Psoas muscle (tissue), 8 donors: ENCODE results near the gene FBXW4. TPM values are rescaled to one million over a fixed set of nuclear protein-coding genes. Genes with fewer than 3 reads are reported as not detected.

Source experiments
- ATAC-seq, 4 donors: fragments of 200-7000 bp; cut with Tn5 transposase; one replicate each; pipeline ENCODE4 v1.9.1; 2020; ENCODE audit warnings: moderate library complexity in 3 of 4, mild to moderate bottlenecking in 2 of 4
- DNase-seq, 2 donors: peaks; one replicate each; pipeline ENCODE4 v3.0.0-alpha.2; 2020
- H3K27ac ChIP-seq: fragments of 200-600 bp; one replicate; pipeline ENCODE4 v1.8.0; 2022
- H3K27me3 ChIP-seq, 3 donors: fragments of 200-600 bp in 1 of 3; one replicate each; pipeline versions ENCODE4 v1.6.1 to v1.8.0; 2013 to 2022; ENCODE audit warnings: low read length in 2 of 3, mild to moderate bottlenecking in 2 of 3, moderate library complexity in 1 of 3; ENCODE audit not compliant: insufficient read depth in 3 of 3
- H3K36me3 ChIP-seq, 2 donors: fragments of 200-600 bp in 1 of 2; one replicate each; pipeline versions ENCODE4 v1.6.1 to v1.8.0; 2013 to 2022; ENCODE audit warnings: low read depth in 1 of 2, mild to moderate bottlenecking in 1 of 2, moderate library complexity in 1 of 2; ENCODE audit not compliant: insufficient read depth in 1 of 2
- H3K4me1 ChIP-seq: fragments of 200-600 bp; one replicate; pipeline ENCODE4 v1.8.0; 2022
- H3K4me3 ChIP-seq: fragments of 200-600 bp; one replicate; pipeline ENCODE4 v1.8.0; 2022; ENCODE audit warnings: mild to moderate bottlenecking
- H3K9me3 ChIP-seq: fragments of 200-600 bp; one replicate; pipeline ENCODE4 v1.8.0; 2022
- WGBS, 3 donors: extraction: QIAGEN DNeasy Blood & Tissue Kit; methylation state at CpG; one replicate each; pipeline versions ENCODE4 v1.1.6 to v1.1.7; 2013; 5-methylcytosine and 5-hydroxymethylcytosine counted together
- intact Hi-C, 2 donors: fragments of 100-400 bp; cut with DNase I; formaldehyde crosslinking; loops; one replicate each; pipeline versions ENCODE4 v1.11.0 to v1.14.2; 2022
- polyA plus RNA-seq, 3 donors: library from polyadenylated mRNA; stranded (reverse); fragments of 200-250 nt; gene quantifications; one replicate each; pipeline ENCODE4 v1.2.3, GENCODE V29; 2013
- total RNA-seq, 4 donors: library from RNA; stranded (reverse); fragmentation: NEBNext Ultra II Directional in 2 of 4; extraction: Animal tissue kit (Norgen Biotek cat#: 25700) in 2 of 4; gene quantifications; one replicate each; pipeline versions ENCODE4 v1.2.1 to v1.2.4, GENCODE V29; 2021 to 2023
- TF ChIP-seq, protein P1 (sequence below): fragments of 200-600 bp; IDR thresholded peaks from one replicate; pipeline ENCODE4 v1.8.0; 2022; ENCODE audit warnings: antibody characterized with exemption
- donor health status: healthy with polysubstance abuse.
- donor health status: DM: no; HTN: no; CAD: no; lungs with moderate emphysema.
- donor health status: Bipolar disorder and iron deficiency.
- donor health status: healthy.
- donor health status: DM: yes; HTN: yes; CAD: no.
- donor health status: DM: no; HTN: no; CAD: no.
- donor health status: DM: no; HTN: no; CAD: no.
- donor health status: DM: yes; HTN: yes; CAD: no.

The FBXW4 gene
- total and polyA plus RNA-seq, 7 donors = 15.5 to 100 (median 69.0) TPM

DNA sequence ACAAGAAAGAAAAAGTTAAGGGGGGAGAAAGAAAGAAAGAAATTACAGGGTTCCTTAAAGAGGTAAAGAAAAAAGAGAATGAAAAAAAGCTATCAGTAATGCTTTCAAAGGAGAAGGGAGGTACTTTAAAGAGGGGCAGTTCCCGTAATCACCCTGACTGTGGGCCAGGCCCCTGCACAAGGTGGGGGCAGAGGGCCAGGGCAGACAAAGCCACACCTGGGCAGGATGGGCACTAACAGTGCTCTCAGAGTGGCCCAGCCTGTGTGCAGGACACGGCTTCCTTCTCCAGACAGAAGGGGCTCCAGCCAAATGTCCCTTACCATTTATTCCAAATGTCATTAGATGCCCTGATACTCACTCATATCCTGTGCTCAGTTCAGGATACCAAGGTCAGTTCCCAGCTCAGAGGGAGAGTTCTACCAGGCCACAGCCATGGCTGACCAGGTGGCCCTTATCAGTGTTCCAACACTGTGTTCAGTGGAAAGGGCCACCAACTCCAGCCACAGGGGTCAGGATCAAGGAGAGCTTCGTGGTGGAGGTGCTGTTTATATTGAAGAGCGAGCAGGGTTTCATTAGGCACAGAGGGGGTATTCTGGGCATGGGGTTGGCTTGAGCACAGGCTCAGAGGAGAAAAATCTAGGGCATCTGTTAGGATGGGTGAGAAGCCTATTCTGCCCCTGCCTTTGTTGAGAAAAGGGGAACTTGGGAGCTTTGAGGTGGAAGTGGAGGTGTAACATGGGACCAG is 77.0 kb downstream of the FBXW4 start:
- intact Hi-C loops = no loop called here
- Histone ChIP-seq H3K4me3 (no peak overlapping the region), H3K27me3 (no peaks in the 10 kb centered on the region), H3K27ac (no peak overlapping the region), H3K9me3 (no peaks in the 10 kb centered on the region), H3K4me1 (peaks cover 3% of the 10 kb centered on the region), H3K36me3 (peaks cover 0 to 27% of the 10 kb centered on the region in 2 donors)
- WGBS, 3 donors = 90 to 97% (median 93%) methylated on average over 4 of the region's 4 CpGs
- ATAC-seq = no peak
- TF ChIP-seq, protein P1, sequence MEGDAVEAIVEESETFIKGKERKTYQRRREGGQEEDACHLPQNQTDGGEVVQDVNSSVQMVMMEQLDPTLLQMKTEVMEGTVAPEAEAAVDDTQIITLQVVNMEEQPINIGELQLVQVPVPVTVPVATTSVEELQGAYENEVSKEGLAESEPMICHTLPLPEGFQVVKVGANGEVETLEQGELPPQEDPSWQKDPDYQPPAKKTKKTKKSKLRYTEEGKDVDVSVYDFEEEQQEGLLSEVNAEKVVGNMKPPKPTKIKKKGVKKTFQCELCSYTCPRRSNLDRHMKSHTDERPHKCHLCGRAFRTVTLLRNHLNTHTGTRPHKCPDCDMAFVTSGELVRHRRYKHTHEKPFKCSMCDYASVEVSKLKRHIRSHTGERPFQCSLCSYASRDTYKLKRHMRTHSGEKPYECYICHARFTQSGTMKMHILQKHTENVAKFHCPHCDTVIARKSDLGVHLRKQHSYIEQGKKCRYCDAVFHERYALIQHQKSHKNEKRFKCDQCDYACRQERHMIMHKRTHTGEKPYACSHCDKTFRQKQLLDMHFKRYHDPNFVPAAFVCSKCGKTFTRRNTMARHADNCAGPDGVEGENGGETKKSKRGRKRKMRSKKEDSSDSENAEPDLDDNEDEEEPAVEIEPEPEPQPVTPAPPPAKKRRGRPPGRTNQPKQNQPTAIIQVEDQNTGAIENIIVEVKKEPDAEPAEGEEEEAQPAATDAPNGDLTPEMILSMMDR = no peak
- DNase-seq = no peak

DNA sequence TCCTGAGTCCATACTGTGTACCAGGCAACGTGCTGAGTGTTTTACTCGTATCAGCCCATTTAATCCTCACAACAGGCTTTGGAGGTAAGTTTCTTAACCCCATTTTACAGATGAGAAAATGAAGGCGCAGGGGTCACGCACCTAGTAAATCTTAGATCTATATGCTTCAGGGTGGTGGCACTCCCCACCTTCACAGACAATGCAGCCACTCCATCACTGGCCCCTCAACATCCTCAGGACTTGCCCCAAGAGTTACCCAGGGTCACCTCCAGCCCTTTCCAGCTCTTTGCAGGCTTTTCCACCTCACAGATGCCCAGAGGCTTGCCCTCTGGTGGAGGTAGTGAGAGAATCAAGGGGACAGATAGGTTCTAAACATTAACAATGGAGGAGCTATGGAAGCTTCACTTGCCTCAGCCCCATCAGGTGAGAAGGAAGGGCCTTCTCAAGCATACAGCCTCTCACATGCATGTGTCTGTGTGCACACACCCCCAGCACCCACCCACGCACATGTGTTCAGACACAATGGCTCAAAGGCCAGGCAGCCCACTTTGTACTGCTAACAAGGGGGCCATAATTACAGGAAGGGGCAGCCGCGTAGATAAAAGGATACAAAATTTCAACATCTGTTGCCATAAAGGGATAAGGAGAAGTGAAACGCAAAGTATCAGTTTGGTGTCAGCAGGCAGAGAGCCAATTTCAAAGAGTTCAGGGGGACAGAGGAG is 77.7 kb downstream of the FBXW4 start:
- ATAC-seq = no peak
- TF ChIP-seq, protein P1 = no peak
- Histone ChIP-seq H3K27me3 (no peaks in the 10 kb centered on the region), H3K9me3 (no peaks in the 10 kb centered on the region), H3K4me3 (no peak overlapping the region), H3K4me1 (no peaks in the 10 kb centered on the region), H3K27ac (no peak overlapping the region), H3K36me3 (peaks cover 0 to 24% of the 10 kb centered on the region in 2 donors)
- intact Hi-C loops = no loop called here
- 85 to 91% (median 87%) methylated on average over 8 of the region's 8 CpGs for WGBS, 3 donors
- no peak for DNase-seq

DNA sequence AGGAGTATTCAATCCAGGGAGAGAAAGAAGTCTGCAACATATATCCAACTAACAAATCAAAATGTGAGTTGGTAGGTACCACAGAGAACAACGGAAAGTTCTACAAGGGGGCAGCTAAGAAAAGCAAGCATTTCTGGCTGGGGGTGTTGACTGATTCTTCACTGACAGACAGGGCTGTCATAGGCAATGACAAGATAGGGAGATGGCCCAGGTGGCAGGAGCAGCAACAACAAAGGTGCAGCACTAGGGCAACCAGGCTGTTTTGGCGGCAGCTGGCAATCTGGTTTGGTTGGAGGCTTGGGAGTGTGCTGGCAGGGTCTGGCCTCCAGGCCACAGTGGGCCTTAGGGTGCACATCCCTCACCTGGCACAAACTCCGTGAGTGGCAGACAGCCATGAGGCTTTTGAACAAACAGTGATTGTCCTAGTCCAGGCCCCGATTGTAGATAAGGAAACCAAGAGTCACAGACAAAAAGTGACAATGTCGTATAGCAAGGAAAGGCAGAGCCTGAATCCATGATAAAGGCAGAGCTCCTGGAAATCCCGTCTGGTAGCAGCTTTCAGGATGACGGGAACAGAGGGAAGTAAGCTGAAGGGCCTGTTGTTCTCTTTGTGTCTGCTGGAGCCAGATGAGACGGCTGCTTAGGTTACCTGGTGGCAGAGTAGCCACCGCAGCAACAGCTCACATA is 78.4 kb downstream of the FBXW4 start:
- H3K9me3 ChIP-seq = no peaks in the 10 kb centered on the region
- H3K27me3 ChIP-seq = no peaks in the 10 kb centered on the region
- TF ChIP-seq, protein P1 = no peak
- H3K4me3 ChIP-seq = no peak overlapping the region
- DNase-seq (no peak), ATAC-seq (no peak)
- no peaks in the 10 kb centered on the region for H3K4me1 ChIP-seq
- whole genome bisulfite sequencing, 3 donors = 81 to 90% (median 89%) methylated on average over 9 of the region's 9 CpGs
- H3K27ac ChIP-seq = no peak overlapping the region
- peaks cover 0 to 30% of the 10 kb centered on the region in 2 donors for H3K36me3 ChIP-seq
- intact Hi-C loops = no loop called here

DNA sequence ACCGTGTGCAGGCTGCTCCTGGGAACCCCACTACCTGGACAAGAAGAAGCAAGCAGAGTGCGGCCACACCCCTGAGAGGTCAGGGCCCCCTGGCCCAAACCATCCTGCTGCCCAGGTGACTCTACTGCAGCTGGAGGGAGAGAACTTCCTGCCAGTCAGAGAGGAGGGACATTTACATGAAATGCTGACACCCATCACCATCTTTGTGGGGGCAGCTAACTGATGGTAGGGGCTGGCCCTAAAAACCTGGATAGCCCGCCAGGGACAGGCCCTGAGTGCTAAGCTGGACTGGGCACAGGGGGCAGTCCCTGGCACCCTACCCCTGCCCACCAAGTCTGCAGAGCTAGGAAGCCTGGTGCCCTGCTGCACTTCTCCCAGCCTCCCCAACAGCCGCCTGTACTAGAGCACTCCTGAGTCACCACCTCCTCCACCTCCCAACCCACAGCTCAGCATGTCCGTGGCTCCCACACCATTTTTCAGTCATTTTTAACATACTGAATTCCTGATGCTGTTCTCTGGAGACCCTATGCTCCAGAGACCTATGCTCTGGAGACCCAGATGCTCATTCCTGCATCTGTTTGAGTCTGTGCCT is 79.3 kb downstream of the FBXW4 start:
- intact Hi-C loops = no loop called here

More for the DNA sequence above, 79.3 kb downstream of the FBXW4 start:
- no peak for ATAC-seq
- WGBS, 3 donors = 92 to 97% (median 93%) methylated on average over 5 of the region's 5 CpGs
- H3K9me3 ChIP-seq = no peaks in the 10 kb centered on the region
- H3K4me1 ChIP-seq = no peaks in the 10 kb centered on the region
- no peaks in the 10 kb centered on the region for H3K27me3 ChIP-seq
- TF ChIP-seq, protein P1 = no peak
- no peak overlapping the region for H3K4me3 ChIP-seq
- H3K36me3 ChIP-seq = peaks cover 0 to 37% of the 10 kb centered on the region in 2 donors
- H3K27ac ChIP-seq = no peak overlapping the region
- DNase-seq = no peak
